Measurements from ENCODE around the gene SREK1IP1.

The SREK1IP1 gene

DNA sequence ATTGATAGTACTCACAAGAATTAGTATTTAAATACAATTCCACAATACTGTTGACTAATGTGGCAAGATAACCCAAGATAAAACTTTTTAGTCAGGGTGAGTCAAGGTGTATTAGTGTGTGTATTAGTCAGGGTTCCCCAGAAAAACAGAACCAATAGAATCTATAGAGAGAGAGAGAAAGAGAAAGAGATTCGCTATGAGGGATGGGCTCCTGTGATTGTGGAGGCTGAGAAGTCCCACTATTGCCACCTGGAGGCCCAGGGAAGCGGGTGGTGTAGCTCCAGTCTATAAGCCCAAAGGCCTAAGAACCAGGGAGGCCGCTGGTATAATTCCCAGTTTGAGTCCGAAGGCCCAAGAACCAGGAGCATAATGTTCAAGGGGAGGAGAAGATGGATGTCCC is 88.2 kb downstream of the SREK1IP1 start:
- peak; percentile 6 for DNase-seq

DNA sequence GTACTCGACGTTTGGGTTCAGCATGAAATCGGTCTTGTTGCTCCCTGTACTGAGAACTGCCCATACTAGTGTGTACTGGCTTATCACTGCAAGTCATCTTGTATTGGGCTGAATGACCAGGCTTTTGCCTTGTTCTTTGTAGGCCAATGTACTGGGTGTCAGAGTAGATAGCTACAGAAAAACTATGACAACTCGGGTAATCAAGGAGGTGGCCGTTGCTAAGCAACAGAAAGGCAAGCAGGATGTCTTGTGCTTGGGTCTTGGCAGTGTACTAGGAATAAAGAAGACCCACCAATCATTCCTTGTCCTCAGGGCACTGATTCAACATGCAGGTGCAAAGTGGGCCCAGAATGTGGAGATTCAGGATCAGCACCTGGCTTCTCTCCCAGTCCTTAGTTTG is 90.1 kb downstream of the SREK1IP1 start:
- no peak for DNase-seq

DNA sequence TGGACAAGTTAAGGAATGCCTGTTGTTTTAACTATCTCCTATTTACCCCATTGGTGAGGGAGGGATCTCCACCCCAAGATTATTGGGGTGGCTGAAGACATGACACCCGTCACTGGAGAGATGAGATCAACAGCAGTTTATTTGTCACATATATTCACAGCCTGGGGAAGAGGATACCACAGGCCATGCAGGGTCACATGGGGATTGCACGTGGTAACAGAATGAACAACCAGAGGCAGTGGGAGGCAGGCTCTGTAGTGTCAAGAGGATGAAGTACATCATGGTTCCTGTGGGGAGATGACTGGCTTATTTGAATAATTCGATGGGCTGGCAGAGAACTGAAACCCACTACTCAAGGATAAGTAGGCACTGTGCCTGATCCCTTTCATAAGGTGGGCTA is 96.8 kb downstream of the SREK1IP1 start:
- DNase-seq: no peak

DNA sequence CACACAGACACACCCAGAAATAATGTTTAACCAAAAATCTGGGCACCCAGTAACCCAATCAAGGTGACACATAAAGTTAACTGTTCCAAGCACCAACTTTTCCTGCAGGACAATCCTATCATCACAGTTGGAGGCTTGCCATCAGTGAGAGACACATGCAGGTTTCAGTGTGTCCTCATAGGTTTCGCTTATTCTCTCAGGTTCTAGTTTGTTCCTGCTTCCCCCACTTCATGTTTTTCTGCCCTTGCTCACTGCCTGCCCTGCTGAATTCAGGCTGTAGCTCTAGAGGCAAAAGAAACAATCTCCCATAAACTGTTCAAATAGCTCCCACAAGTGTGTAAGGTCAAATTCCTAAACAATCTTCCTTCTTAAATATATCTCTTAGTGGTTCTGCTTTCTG is 98.2 kb downstream of the SREK1IP1 start:
- no peak for DNase-seq

Measured in hematopoietic multipotent progenitor cell treated with erythropoietin and hydrocortisone succinate and interleukin-3 and kit ligand, for 6 days (in vitro differentiated cells).